ENCODE results near the gene C2orf80.
"Not testable (repeated sequence)": the region's sequence is repeated elsewhere in the genome, so short reads cannot be mapped to it uniquely, and the experiment has no call there.

C2orf80 gene

DNA sequence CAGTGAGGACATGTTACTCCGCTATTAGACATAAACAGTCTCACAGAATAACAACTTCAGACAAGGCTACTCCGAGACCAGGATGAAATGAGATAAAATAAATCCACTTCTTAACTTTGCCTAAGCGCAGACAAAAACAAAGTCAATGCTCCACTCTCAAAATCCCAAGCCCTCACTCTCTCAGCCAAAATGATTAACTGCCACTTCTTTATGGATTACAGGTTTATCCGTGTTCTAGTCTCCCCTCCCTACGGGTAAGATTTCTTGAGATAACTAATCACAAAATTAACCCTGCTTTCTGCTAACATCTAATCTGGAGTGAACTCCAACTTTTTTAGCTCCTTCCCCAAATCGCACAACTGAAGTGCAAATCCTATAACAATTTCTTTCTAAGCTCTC is 59.1 kb downstream of the C2orf80 start:
- DNase-seq: no peak

DNA sequence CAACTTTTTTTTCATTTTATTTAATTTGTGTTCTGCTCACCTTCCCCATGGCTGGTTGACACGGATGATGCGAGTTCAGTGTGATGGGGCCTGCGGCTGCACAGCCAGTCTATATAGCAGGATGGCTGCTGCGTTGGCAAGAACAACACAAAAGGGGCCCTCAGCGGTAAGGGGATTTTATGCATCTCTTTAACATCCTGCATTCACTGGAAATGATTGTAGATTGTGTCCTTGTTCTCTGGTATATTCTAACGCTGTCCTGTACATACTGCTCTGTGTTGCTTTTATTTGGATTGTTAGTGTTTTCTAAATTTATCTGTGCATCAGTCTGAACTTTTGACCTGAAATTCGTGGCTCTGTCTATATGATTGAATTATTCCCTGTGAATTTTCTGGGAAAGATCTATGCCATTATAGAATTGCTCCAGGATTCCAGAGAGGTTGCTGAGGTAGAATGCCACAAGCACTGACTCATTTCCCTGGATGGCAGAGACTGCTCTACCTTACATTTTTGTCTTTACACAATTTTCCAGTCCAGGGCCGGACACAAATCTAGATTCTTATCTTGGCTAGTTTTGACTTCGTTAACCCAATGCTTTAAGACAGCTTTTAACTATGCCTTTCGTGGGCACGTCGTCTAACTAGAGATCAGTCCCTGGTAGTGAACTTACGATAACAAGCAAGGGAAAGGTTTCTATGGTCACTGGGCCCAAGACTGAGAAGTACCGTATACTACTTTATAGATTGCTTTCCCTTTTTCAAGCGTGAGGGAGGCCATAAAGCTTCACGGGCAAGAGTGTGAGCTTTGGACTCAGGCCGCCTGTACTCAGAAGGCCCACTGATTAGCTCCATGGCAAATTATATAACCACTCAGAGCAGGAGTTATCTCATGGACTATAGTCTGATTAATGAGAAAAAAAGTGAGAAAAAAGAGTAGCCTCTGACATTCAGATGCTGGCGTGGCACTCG is 59.8 kb downstream of the C2orf80 start, which contains the start of gene CRYGC:
Gene CRYGC, minus strand, starts transcription at position 85 of the 968 bp plus-strand sequence. Its CDS starts 36 bp downstream, at position 49.
- no peak for DNase-seq

DNA sequence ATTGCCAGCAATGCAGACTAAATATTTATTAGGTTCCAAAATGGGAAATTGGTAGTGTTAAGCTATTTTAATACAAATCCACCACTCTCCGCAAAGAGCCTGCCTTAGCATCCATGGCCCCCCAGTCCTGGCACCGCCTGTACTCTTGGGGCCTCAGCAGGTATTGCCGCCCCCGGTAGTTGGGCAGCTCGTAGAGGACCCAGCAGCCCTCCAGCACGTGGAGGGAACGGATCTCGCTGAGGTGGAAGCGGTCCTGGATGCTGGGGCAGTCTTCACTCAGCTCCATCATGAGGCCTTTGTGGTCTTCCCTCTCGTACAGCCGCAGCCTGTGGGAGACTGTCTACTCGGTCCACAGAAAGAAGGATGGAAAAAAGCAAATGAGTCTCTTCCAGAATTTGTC is 61.7 kb downstream of the C2orf80 start:
- DNase-seq: no peak

DNA sequence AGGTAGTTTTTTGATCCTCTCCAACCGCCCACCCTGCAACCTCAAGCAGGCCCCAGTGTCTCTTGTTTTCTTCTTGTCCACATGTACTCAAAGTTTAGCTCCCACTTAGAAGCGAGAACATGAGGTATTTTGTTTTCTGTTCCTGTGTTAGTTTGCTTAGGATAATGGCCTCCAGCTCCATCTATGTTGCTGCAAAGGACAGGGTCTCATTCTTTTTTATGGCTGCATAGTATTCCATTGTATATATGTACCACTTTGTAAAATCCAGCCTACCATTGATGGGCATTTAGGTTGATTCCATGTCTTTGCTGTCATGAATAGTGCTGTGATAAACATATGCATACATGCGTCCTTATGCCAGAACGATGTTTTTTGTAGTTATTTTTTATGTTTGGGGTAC is 62.7 kb downstream of the C2orf80 start:
- DNase-seq: no peak

DNA sequence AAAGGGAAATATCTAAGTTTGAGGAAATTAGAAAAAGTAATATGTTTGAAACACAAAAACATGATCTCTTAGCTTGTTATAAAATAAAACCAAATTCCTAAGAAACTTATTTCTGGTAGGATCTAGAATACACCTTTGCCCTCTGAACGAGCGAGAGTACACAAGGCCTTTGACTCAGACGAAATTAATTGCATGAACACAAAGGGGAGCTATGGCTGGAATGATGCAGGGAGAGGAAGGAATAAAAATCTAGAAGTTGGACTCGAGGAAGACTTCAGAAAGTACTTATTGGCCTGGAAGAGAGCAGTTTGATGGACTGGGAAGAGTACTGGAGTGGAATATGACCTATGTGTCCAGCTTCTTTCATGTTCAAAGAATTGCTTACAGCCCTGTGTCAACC is 64.6 kb downstream of the C2orf80 start:
- no peak for DNase-seq

DNA sequence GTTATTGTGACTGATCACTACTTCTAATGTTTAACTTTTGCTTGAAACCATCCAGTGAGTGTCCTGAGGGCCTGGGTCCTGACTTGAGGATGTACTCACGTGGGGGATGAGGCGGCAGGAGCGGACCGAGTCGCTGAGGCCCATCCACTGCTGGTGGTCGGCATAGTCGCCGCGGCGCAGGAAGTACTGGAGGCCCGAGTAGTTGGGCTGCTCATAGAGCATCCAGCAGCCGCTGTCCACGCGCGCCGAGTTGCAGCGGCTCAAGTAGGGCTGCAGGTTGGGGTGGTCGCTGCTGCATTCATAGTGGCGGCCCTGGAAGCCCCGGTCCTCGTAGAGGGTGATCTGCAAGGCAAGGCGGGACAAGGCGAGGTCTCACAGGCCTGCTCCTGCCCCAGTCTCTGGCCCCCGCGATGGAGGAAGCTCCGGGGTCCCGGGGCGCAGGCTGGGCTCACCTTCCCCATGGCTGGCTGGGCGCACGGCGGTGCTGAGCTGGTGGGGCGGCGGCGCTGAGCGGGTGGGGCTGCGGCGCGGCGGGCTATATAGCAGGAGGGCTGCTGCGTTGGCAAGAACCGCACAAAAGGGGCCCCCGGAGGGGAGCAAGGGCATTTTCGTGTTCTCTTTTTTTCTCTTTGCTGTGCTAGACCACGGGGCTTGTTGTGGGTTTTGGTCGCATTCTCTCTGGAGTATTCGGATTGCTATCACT is 65.7 kb downstream of the C2orf80 start, which contains the start of gene CRYGD:
Gene CRYGD, minus strand, starts transcription at position 512 of the 703 bp plus-strand sequence. Its CDS starts 51 bp downstream, at position 461.
- not testable (repeated sequence) for DNase-seq

DNA sequence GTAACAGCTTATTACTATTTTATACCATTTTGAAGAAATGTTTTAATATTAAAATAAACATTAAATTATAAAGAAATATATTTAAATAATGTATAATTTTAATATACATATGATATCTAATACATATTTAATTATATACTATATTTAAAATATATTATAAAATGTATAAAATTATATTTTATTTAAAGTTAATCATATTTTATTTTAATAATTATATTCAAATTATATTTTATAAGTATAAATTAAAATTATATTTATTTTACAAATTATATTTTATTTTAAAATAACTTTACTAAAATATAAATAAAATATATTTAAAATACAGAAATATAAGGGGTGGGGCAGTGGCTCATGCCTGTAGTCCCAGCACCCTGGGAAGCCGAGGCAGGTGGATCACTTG is 67.6 kb downstream of the C2orf80 start:
- DNase-seq: no peak

DNA sequence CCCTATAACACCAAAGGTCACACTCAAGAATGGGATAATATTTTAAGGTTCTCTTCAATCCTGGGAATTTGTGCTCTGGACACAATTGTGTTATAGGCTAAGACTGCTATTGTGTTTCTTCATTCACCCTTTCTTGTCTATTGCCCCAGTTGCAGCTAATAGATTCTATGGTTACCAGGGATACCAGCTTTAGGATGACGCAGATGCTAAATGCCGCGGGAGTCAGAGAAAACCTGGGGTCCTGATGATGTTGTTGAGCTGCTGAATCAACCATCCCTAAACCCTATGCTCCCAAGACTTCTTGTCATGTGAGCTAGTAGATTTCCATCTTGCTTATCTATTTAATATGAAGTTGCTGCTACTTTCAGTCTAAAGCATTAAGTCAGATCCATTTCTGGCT is 70.9 kb downstream of the C2orf80 start:
- DNase-seq: no peak

DNA sequence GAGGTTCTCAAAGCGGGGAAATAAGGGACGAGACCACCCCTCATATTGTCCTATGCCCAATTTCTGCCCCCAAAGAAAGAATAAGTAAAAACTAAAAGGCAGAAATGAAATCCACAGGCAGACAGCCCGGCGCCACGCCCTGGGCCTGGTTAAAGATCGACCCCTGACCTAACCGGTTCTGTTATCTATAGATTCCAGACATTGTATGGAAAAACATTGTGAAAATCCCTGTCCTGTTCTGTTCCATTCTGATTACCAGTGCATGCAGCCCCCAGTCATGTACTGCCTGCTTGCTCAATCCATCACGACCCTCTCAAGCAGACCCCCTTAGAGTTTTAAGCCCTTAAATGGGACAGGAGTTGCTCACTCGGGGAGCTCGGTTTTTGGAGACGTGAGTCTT is 72.4 kb downstream of the C2orf80 start:
- DNase-seq: not testable (repeated sequence)

Measured in NCI-H446 treated with DMSO at 0.1 percent for 48 hours (cell line).